ENCODE data around the gene KIF26A.

The KIF26A gene

DNA sequence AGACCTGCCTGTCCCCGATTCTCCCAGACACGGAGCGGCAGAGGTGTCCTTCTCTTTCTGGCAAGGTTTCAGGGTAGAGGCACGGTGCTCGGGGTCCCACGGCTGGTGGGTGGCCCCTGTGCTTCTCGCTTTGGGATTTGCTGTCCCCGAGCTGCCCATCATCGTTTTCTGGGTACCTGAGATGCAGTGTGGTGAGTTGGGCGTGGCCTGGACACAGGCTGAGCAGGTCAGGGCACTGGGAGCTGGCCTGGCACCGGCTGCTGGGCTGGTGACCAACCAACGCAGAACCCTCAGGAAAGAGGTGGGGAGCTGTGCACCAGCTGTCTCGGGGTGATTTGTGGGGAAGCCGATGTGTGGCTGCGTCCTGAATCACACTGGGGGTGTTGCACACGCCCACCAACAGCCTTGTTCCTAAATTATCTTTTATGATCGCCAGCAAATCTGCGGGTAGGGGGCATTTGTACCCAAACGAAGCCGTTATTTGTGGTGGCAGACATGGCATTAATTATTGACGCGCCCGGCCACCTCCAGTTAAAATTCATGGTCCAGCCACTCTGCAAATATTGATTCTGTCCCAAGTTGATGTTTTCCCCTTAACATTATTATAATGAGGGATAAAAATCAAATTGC is 61.0 kb downstream of the KIF26A start:
- Histone ChIP-seq H2AFZ (ENCODE audit: low read length) (no peak overlapping the region), H3K9ac (ENCODE audit: low read length) (no peak overlapping the region), H3K4me2 (ENCODE audit: low read depth, low read length) (no peak overlapping the region), H3K79me2 (ENCODE audit: low read length) (no peaks in the 10 kb centered on the region), H3K36me3 (replicated peaks; ENCODE audit: insufficient read depth, low read length) (no peaks in the 10 kb centered on the region), H3K4me1 (ENCODE audit: low read length) (no peaks in the 10 kb centered on the region), H3K9me2 (replicated peaks; ENCODE audit: insufficient read depth, low read length) (no peaks in the 10 kb centered on the region), H3K4me3 (ENCODE audit: low read length) (no peak overlapping the region), H3K27me3 (replicated peaks; ENCODE audit: insufficient read depth, low read length) (peaks cover 3% of the 10 kb centered on the region; the same call in 1 of the 2 replicates), H3K9me3 (replicated peaks; ENCODE audit: insufficient read depth, low read length) (no peaks in the 10 kb centered on the region), H3K27ac (ENCODE audit: low read length) (no peak overlapping the region), H3F3A (ENCODE audit: insufficient read depth, low read length) (no peaks in the 10 kb centered on the region), H4K20me1 (ENCODE audit: insufficient read depth, low read length) (no peaks in the 10 kb centered on the region)
- no peak for TF ChIP-seq EZH2phosphoT487 (IDR thresholded peaks at IDR 0.05; ENCODE audit: low read length)
- no peak for TF ChIP-seq EZH2 (optimal IDR thresholded peaks at IDR 0.05; ENCODE audit: low read depth, low read length)
- TF ChIP-seq, protein P1, sequence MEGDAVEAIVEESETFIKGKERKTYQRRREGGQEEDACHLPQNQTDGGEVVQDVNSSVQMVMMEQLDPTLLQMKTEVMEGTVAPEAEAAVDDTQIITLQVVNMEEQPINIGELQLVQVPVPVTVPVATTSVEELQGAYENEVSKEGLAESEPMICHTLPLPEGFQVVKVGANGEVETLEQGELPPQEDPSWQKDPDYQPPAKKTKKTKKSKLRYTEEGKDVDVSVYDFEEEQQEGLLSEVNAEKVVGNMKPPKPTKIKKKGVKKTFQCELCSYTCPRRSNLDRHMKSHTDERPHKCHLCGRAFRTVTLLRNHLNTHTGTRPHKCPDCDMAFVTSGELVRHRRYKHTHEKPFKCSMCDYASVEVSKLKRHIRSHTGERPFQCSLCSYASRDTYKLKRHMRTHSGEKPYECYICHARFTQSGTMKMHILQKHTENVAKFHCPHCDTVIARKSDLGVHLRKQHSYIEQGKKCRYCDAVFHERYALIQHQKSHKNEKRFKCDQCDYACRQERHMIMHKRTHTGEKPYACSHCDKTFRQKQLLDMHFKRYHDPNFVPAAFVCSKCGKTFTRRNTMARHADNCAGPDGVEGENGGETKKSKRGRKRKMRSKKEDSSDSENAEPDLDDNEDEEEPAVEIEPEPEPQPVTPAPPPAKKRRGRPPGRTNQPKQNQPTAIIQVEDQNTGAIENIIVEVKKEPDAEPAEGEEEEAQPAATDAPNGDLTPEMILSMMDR (IDR thresholded peaks at IDR 0.05; ENCODE audit: low read length): no peak
- DNase-seq: no peak

DNA sequence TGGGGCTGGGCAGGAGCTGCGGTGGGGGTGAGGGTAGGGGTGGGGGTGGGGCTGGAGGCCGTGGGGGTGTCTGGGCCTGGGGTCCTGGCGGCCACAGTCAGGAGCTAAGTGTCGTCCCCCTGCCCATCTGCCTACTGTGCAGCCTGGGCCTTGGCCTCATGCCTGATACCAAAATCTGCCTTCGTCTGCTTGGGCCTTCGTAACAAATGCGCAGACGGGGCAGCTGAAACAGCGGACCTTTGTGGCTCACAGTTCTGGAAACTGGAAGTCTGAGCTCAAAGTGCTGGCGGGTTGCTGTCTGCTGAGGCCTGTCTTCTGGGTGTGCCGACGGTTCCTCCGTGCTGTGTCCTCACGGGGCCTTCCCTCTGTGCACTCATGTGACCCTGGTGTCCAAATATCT is 61.7 kb downstream of the KIF26A start:
- Histone ChIP-seq H3K27ac (ENCODE audit: low read length) (no peak overlapping the region), H3K36me3 (replicated peaks; ENCODE audit: insufficient read depth, low read length) (no peaks in the 10 kb centered on the region), H3K27me3 (replicated peaks; ENCODE audit: insufficient read depth, low read length) (peaks cover 3% of the 10 kb centered on the region; the same call in 1 of the 2 replicates), H3K4me2 (ENCODE audit: low read depth, low read length) (no peak overlapping the region), H3K79me2 (ENCODE audit: low read length) (no peaks in the 10 kb centered on the region), H4K20me1 (ENCODE audit: insufficient read depth, low read length) (no peaks in the 10 kb centered on the region), H3K9me2 (replicated peaks; ENCODE audit: insufficient read depth, low read length) (no peaks in the 10 kb centered on the region), H3K4me3 (ENCODE audit: low read length) (no peak overlapping the region), H3K9me3 (replicated peaks; ENCODE audit: insufficient read depth, low read length) (no peaks in the 10 kb centered on the region), H3F3A (ENCODE audit: insufficient read depth, low read length) (no peaks in the 10 kb centered on the region), H3K9ac (ENCODE audit: low read length) (no peak overlapping the region), H3K4me1 (ENCODE audit: low read length) (no peaks in the 10 kb centered on the region), H2AFZ (ENCODE audit: low read length) (no peak overlapping the region)
- DNase-seq: no peak
- TF ChIP-seq EZH2 (optimal IDR thresholded peaks at IDR 0.05; ENCODE audit: low read depth, low read length): no peak
- TF ChIP-seq, protein P1 (IDR thresholded peaks at IDR 0.05; ENCODE audit: low read length): no peak
- no peak for TF ChIP-seq EZH2phosphoT487 (IDR thresholded peaks at IDR 0.05; ENCODE audit: low read length)

DNA sequence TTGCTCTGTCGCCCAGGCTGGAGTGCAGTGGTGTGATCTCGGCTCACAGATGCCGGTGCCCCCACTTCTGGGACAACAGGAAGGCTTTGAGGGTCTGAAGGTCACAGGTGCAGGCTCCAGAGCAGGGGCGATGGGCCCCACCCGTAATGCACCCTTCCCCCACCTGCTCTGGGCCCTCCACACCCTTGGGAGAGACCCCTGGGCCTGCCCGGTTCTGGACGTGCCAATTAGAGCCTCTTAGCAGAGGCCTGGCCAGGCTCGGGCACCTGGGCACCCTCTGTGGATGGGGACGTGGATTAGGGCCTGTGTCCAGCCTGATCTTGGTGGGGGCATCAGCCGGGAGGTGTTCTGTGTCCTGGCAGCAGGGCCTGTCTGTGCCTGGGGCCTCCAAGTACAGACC is 62.2 kb downstream of the KIF26A start:
- Histone ChIP-seq H4K20me1 (ENCODE audit: insufficient read depth, low read length) (no peaks in the 10 kb centered on the region), H2AFZ (ENCODE audit: low read length) (no peak overlapping the region), H3K4me2 (ENCODE audit: low read depth, low read length) (no peak overlapping the region), H3K9me3 (replicated peaks; ENCODE audit: insufficient read depth, low read length) (no peaks in the 10 kb centered on the region), H3K9me2 (replicated peaks; ENCODE audit: insufficient read depth, low read length) (no peaks in the 10 kb centered on the region), H3K4me3 (ENCODE audit: low read length) (no peak overlapping the region), H3K9ac (ENCODE audit: low read length) (no peak overlapping the region), H3F3A (ENCODE audit: insufficient read depth, low read length) (no peaks in the 10 kb centered on the region), H3K79me2 (ENCODE audit: low read length) (no peaks in the 10 kb centered on the region), H3K27me3 (replicated peaks; ENCODE audit: insufficient read depth, low read length) (peaks cover 3% of the 10 kb centered on the region; the same call in 1 of the 2 replicates), H3K27ac (ENCODE audit: low read length) (no peak overlapping the region), H3K4me1 (ENCODE audit: low read length) (no peaks in the 10 kb centered on the region), H3K36me3 (replicated peaks; ENCODE audit: insufficient read depth, low read length) (no peaks in the 10 kb centered on the region)
- no peak for TF ChIP-seq EZH2 (optimal IDR thresholded peaks at IDR 0.05; ENCODE audit: low read depth, low read length)
- no peak for TF ChIP-seq EZH2phosphoT487 (IDR thresholded peaks at IDR 0.05; ENCODE audit: low read length)
- TF ChIP-seq, protein P1 (IDR thresholded peaks at IDR 0.05; ENCODE audit: low read length): no peak
- no peak for DNase-seq
